HG03097 (cell line): ENCODE data around the gene OSBPL9.
"Not testable (repeated sequence)": the region's sequence is repeated elsewhere in the genome, so short reads cannot be mapped to it uniquely, and the experiment has no call there.

Source experiments
- ATAC-seq: cut with Tn5 transposase; IDR thresholded peaks from one replicate; pipeline ENCODE4 v1.9.1; 2021; ENCODE audit not compliant: unreplicated experiment, low FRiP score

OSBPL9 gene

GRCh38 chr1:51768971-51769588 is 152.2 kb downstream of the OSBPL9 start:
- no peak for ATAC-seq

- ATAC-seq = no peak
Observed at GRCh38 chr1:51776408-51776807, 159.5 kb downstream of the OSBPL9 start.

GRCh38 chr1:51780927-51781326 is 164.0 kb downstream of the OSBPL9 start:
- ATAC-seq = no peak

GRCh38 chr1:51784997-51785421 is 168.1 kb downstream of the OSBPL9 start:
- ATAC-seq = no peak

- no peak for ATAC-seq
Observed at GRCh38 chr1:51788938-51789337, 172.0 kb downstream of the OSBPL9 start.

- ATAC-seq = no peak
Observed at GRCh38 chr1:51789342-51789741, 172.4 kb downstream of the OSBPL9 start.

- no peak for ATAC-seq
Observed at GRCh38 chr1:51790385-51790784, 173.5 kb downstream of the OSBPL9 start.

GRCh38 chr1:51791888-51792287 is 175.0 kb downstream of the OSBPL9 start:
- ATAC-seq = no peak

- no peak for ATAC-seq
Observed at GRCh38 chr1:51792864-51793263, 176.0 kb downstream of the OSBPL9 start.

GRCh38 chr1:51794260-51794659 is 177.4 kb downstream of the OSBPL9 start:
- no peak for ATAC-seq

- no peak for ATAC-seq
Observed at GRCh38 chr1:51794868-51795267, 178.0 kb downstream of the OSBPL9 start.

- ATAC-seq = no peak
Observed at GRCh38 chr1:51799372-51799771, 182.5 kb downstream of the OSBPL9 start.

GRCh38 chr1:51814513-51814912 is 197.6 kb downstream of the OSBPL9 start:
- no peak for ATAC-seq

- ATAC-seq = no peak
Observed at GRCh38 chr1:51818487-51818886, 201.6 kb downstream of the OSBPL9 start.

- ATAC-seq = not testable (repeated sequence)
Observed at GRCh38 chr1:51819021-51819420, 202.1 kb downstream of the OSBPL9 start.

- no peak for ATAC-seq
Observed at GRCh38 chr1:51819810-51820209, 202.9 kb downstream of the OSBPL9 start.

- ATAC-seq = no peak
Observed at GRCh38 chr1:51829058-51829457, 212.2 kb downstream of the OSBPL9 start.

GRCh38 chr1:51833700-51834099 is 216.8 kb downstream of the OSBPL9 start:
- no peak for ATAC-seq

- no peak for ATAC-seq
Observed at GRCh38 chr1:51837243-51837642, 220.4 kb downstream of the OSBPL9 start.
